Heart right ventricle (tissue), 16 donors: ENCODE measurements around the gene OSBPL8. TPM values are rescaled to one million over a fixed set of nuclear protein-coding genes. Genes with fewer than 3 reads are reported as not detected.
"Not testable (repeated sequence)": the region's sequence is repeated elsewhere in the genome, so short reads cannot be mapped to it uniquely, and the experiment has no call there.

ENCODE experiments used
- ATAC-seq, 8 donors: fragments of 200-7000 bp; cut with Tn5 transposase; one replicate each; pipeline ENCODE4 v1.9.1; 2020; ENCODE audit warnings: mild to moderate bottlenecking in 8 of 8, moderate library complexity in 8 of 8, moderate number of reproducible peaks in 1 of 8
- DNase-seq, 2 donors: peaks; one replicate each; pipeline ENCODE4 v3.0.0-alpha.2; 2020
- H3K27ac ChIP-seq, 10 donors: fragments of 200-600 bp; sonication (generic) in 2 of 10; one replicate each; pipeline versions ENCODE4 v1.5.0 to v1.8.0; 2020 to 2022; ENCODE audit warnings: mild to moderate bottlenecking in 3 of 10
- H3K27me3 ChIP-seq, 7 donors: fragments of 200-600 bp; one replicate each; pipeline ENCODE4 v1.8.0; 2021 to 2022; ENCODE audit warnings: mild to moderate bottlenecking in 2 of 7
- H3K36me3 ChIP-seq, 9 donors: fragments of 200-600 bp; sonication (generic) in 1 of 9; one replicate each; pipeline versions ENCODE4 v1.5.0 to v1.8.0; 2020 to 2022; ENCODE audit warnings: mild to moderate bottlenecking in 2 of 9
- H3K4me1 ChIP-seq, 9 donors: fragments of 200-600 bp; sonication (generic) in 1 of 9; one replicate each; pipeline versions ENCODE4 v1.5.0 to v1.8.0; 2020 to 2022; ENCODE audit warnings: mild to moderate bottlenecking in 4 of 9
- H3K4me3 ChIP-seq, 10 donors: fragments of 200-600 bp; sonication (generic) in 2 of 10; one replicate each; pipeline versions ENCODE4 v1.5.0 to v1.8.0; 2020 to 2022; ENCODE audit warnings: mild to moderate bottlenecking in 7 of 10, moderate library complexity in 2 of 10
- H3K9me3 ChIP-seq, 11 donors: fragments of 200-600 bp in 10 of 11; sonication (generic) in 2 of 11; one replicate each; pipeline versions ENCODE4 v1.5.0 to v1.8.0; 2013 to 2022; ENCODE audit warnings: mild to moderate bottlenecking in 2 of 11, control low read depth in 1 of 11, moderate library complexity in 1 of 11
- CTCF ChIP-seq, 9 donors: fragments of 200-600 bp; sonication (generic) in 2 of 9; IDR thresholded peaks; one replicate each; pipeline versions ENCODE4 v1.5.0 to v1.8.0; 2021 to 2022; ENCODE audit warnings: antibody characterized with exemption in 9 of 9, mild to moderate bottlenecking in 5 of 9, moderate library complexity in 1 of 9
- WGBS, 2 donors: extraction: QIAGEN DNeasy Blood & Tissue Kit; methylation state at CpG; one replicate each; pipeline ENCODE4 v1.1.7; 2013; ENCODE audit warnings: inconsistent platforms in 1 of 2; 5-methylcytosine and 5-hydroxymethylcytosine counted together
- intact Hi-C, 10 donors: fragments of 100-400 bp; cut with DNase I; formaldehyde crosslinking; loops; one replicate each; pipeline versions ENCODE4 v1.11.1 to v1.14.2; 2022
- polyA plus RNA-seq, 2 donors: library from polyadenylated mRNA; stranded (reverse); fragments of 200-250 nt; gene quantifications; one replicate each; pipeline ENCODE4 v1.2.3, GENCODE V29; 2013
- total RNA-seq, 10 donors: library from RNA; stranded (reverse); fragmentation: NEBNext Ultra II Directional in 3 of 10; extraction: Animal tissue kit (Norgen Biotek cat#: 25700) in 3 of 10; gene quantifications; one replicate each; pipeline versions ENCODE4 v1.2.1 to v1.2.4, GENCODE V29; 2021 to 2023
- donor health status: Arrhythmogenic right ventricular cardiomyopathy.
- donor health status: ischemic (EF 13 %, LVEDD 7.1; RV severe dilation, severe dysfunction).
- donor health status: healthy with polysubstance abuse.
- donor health status: DM: no; HTN: yes; CAD: no.
- donor health status: DM: no; HTN: no; CAD: no.
- donor health status: ischemic (EF 25% LVEDD 6.9; RV normal size, moderate dysfunction).
- donor health status: ischemic (EF 25% LVEDD 5.7; RV mildly dilated, moderate dysfunction).
- donor health status: healthy.
- donor health status: DM: yes; HTN: yes; CAD: no.
- donor health status: Ischemic cardiomyopathy.
- donor health status: ischemic (EF 35%, LVEDD 5.7; RV mildly dilated, moderate dysfunction).
- donor health status: nonischemic (EF 11% LVEDD 7.7; RV severe dilation, severe dysfunction).
- donor health status: DM: yes; HTN: yes; CAD: no.
- donor health status: PGD.
- donor health status: ischemic (EF 29% LVEDD 5.4; RV normal size, mild dysfunction).
- donor health status: nonischemic (EF 23%, LVEDD 6.1; RV moderate dilation, normal function).

OSBPL8 gene
- total and polyA plus RNA-seq, 12 donors = 5.6 to 50.0 (median 33.3) TPM

DNA sequence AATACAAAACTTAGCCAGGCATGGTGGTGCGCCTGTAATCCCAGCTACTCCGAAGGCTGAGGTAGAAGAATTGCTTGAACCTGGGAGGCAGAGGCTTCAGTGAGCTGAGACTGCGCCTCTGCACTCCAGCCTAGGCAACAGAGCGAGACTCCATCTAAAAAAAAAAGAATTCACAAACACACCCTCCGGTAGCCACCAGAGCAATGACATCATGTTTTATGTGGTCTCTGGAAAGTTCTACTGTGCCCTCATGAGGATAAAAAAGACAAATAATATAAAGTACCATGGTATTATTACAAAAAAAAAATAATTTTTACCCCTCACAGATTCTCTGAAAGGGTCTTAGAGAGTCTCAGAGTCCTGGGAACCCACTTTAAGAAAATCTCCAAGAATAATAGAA, 81.5 kb downstream of the OSBPL8 start:
- H3K4me3 ChIP-seq = no peak overlapping the region
- H3K9me3 ChIP-seq = no peaks in the 10 kb centered on the region
- peaks cover 0 to 15% (median 10%) of the 10 kb centered on the region in 9 donors for H3K4me1 ChIP-seq
- 79 to 97% methylated on average over 5 of the region's 5 CpGs for WGBS, 2 donors
- intact Hi-C loops = no loop called here
- H3K27me3 ChIP-seq = no peaks in the 10 kb centered on the region
- TF ChIP-seq CTCF (IDR thresholded peaks at IDR 0.05) = no peak
- H3K27ac ChIP-seq = no peak overlapping the region
- ATAC-seq (no peak), DNase-seq (no peak)
- H3K36me3 ChIP-seq = peaks cover 0 to 7% (median 0%) of the 10 kb centered on the region in 9 donors

DNA sequence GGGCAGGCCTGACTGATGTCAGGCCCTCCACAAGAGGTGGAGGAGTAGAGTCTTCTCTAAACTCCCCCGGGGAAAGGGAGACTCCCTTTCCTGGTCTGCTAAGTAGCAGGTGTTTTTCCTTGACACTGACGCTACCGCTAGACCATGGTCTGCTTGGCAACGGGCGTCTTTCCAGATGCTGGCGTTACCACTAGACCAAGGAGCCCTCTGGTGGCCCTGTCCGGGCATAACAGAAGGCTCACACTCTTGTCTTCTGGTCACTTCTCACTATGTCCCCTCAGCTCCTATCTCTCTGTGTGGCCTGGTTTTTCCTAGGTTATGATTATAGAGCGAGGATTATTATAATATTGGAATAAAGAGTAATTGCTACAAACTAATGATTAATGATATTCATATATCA, 86.7 kb downstream of the OSBPL8 start:
- peak in 1 of 2 donors; percentile 22 for DNase-seq
- ATAC-seq, H3K4me3 ChIP-seq, intact Hi-C loops, H3K9me3 ChIP-seq, H3K36me3 ChIP-seq, H3K27me3 ChIP-seq, H3K27ac ChIP-seq: not testable (repeated sequence)
- WGBS, 2 donors = 93 to 95% methylated on average over 8 of the region's 8 CpGs
- peak in 5 of 9 donors; percentile 13 to 34 (median 21) for TF ChIP-seq CTCF (IDR thresholded peaks at IDR 0.05)
- peaks cover 4 to 55% (median 32%) of the 10 kb centered on the region in 9 donors for H3K4me1 ChIP-seq

GRCh38 chr12:76471579-76471978, 88.0 kb downstream of the OSBPL8 start:
- intact Hi-C loops = loop anchor here in 1 of 10 donors (2.0 kb wide), 1 partner anchor 61 kb away; no protein-coding TSS in a partner anchor

More at GRCh38 chr12:76471579-76471978, 88.0 kb downstream of the OSBPL8 start:
- peak overlapping the region in 6 of 10 donors; percentile 78 to 83 (median 80) for H3K27ac ChIP-seq
- H3K4me1 ChIP-seq = peaks cover 4 to 63% (median 36%) of the 10 kb centered on the region in 9 donors
- no peaks in the 10 kb centered on the region for H3K9me3 ChIP-seq
- peak in 1 of 8 donors; percentile 4 for ATAC-seq
- 39 to 59% methylated on average over 1 of the region's 1 CpG for WGBS, 2 donors
- no peaks in the 10 kb centered on the region for H3K27me3 ChIP-seq
- no peaks in the 10 kb centered on the region for H3K36me3 ChIP-seq
- no peak for TF ChIP-seq CTCF (IDR thresholded peaks at IDR 0.05)
- H3K4me3 ChIP-seq = no peak overlapping the region
- DNase-seq = no peak
